ENCODE measurements around the gene ARGLU1.
"Not testable (repeated sequence)": the region's sequence is repeated elsewhere in the genome, so short reads cannot be mapped to it uniquely, and the experiment has no call there.

Gene ARGLU1, protein sequence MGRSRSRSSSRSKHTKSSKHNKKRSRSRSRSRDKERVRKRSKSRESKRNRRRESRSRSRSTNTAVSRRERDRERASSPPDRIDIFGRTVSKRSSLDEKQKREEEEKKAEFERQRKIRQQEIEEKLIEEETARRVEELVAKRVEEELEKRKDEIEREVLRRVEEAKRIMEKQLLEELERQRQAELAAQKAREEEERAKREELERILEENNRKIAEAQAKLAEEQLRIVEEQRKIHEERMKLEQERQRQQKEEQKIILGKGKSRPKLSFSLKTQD

GRCh38 chr13:106567474-106568298, at the start of gene ARGLU1:
TSS of gene ARGLU1 (minus strand) at chr13:106568137. CDS start at chr13:106567919, 218 bp downstream.
- peak; percentile 97 for DNase-seq

GRCh38 chr13:106617561-106617960, 49.6 kb upstream of the ARGLU1 start:
- no peak for DNase-seq

GRCh38 chr13:106616729-106617128, 48.8 kb upstream of the ARGLU1 start:
- no peak for DNase-seq

- DNase-seq, result no peak
These were observed 46.9 kb upstream of the ARGLU1 start for GRCh38 chr13:106614874-106615273.

DNA sequence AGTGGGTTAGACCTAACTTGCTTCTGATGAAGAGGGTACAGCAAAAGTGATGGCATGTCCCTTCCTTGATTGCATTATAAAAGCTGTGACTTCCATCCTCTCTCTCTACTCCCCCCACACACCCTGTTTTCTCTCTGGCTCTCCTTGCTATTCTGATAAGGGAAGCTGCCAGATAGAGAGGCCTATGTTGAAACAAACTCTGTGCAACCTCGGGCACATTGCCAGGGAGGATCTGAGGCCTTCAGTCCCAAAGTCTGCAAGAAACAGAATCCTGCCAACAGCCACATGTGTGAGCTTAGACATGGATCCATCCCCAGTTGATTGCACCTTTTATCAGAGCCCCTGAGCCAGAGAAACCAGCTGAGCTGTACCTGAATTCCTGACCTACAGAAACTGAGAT, 44.8 kb upstream of the ARGLU1 start:
- DNase-seq, result no peak

GRCh38 chr13:106610486-106610885, 42.5 kb upstream of the ARGLU1 start:
- no peak for DNase-seq

DNA sequence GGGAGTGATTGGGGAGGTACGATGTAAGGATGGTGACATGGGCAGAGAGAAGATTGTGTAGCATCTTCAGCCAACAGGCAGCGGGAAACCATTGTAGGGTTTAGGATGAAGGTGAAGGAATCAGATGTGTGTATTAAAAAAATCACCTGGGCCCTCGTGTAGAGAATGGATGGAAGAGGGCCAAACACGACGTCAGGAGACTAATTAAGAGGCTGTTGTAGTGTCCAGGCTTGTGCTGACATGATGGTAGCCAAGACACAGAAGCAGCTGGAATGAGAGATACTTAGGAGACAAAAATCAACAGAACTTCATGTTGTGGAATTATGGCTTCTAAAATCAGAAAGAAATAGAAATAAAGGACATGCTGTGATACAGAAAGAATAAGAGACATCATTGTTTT, 41.2 kb upstream of the ARGLU1 start:
- no peak for DNase-seq

- no peak for DNase-seq
These were observed 35.6 kb upstream of the ARGLU1 start for GRCh38 chr13:106603546-106603945.

- no peak for DNase-seq
These were observed 34.2 kb upstream of the ARGLU1 start for GRCh38 chr13:106602178-106602577.

DNA sequence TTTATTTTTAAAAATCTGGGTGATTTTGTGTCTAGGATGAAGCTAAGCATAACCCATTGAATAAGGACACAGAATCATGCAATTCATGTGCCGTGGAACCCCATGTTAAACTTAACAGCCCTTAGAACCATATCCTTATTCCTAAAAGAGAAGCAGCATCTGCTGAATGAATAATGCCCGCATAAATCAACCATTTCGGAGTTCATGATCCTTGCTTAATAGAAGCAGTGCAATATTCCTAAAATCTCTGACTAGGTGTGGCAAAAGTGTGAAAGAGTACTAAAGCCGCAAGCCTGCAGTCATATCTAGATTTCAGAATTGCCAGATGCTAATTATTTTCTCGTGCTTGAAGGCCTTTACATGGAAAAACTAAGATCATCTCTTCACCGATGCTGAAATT, 33.6 kb upstream of the ARGLU1 start:
- DNase-seq, result no peak

GRCh38 chr13:106600798-106601135, 32.8 kb upstream of the ARGLU1 start:
- DNase-seq, result not testable (repeated sequence)

DNA sequence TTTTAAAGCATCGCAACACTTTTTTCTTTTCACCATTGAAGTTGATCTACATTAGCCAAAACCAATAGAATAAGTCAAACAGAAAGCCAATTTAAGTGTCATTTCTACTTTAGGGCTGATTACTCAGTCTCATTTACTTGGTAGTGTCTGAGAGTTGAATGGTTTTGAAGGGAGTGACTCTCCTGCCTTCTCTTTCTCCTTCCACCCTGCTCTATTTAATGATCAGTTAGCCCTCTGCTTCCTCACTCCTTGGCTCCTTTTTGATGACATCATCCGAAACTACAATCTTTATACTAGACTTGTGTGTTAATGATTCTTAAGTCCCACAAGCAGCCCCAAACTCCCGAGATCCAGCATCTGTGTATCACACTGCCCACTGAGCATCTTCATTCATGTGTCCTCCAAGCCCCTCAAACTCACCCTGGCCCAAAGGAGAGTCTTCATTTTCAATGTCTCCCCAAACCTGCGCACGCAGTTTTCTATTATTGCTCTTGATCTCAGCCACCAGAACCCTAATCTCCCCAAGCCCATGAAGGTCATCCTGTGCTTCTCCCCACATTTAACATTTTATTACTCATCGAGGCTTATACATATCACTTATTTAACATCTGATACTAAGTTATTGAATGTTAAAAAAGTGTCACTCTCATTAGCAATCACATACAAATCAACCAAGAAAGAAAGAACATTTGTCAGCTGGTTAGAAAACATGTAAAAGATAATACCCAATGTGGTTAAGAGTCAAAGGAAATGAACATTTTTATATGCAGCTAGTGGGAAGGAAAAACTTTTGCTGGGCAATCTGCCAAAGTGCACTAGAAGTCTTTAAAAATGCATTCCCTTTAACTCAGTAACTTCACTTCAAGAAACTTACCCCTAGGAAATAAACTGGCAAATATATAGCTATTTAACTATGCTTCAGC, 32.2 kb upstream of the ARGLU1 start:
- no peak for DNase-seq

DNA sequence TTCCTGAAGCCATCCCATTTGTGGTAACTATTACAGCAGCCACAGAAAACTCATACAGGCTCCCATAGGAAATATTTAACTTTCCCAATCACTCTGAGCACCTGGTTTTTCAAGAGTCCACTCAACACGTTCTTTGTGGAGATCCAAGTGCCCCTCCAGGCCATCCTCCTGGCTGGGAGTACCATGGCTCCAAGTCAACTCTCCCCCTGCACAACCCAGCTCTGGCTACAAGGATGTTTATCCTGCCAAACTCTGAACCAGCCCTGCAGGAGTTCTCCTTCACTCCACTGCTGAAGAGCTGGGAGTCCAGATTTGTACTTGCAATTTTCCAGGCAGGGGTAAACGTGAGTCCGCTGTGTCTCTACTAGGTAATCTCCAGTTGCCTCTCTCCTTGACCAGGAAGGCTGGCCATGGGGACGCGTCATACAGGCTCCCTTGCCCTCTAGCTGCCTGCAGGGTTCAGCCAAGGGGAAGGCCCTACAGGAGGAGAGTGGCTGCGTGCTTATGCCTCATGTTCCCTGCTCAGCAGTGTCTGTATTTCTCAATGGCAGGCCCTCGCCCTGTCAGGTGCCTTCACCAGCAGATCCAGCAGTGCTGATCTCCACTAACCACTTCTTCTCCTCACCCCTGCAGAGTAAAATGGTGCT, 29.9 kb upstream of the ARGLU1 start:
- no peak for DNase-seq

GRCh38 chr13:106597186-106597585, 29.2 kb upstream of the ARGLU1 start:
- DNase-seq, result no peak

GRCh38 chr13:106596275-106596937, 28.5 kb upstream of the ARGLU1 start:
- no peak for DNase-seq

DNA sequence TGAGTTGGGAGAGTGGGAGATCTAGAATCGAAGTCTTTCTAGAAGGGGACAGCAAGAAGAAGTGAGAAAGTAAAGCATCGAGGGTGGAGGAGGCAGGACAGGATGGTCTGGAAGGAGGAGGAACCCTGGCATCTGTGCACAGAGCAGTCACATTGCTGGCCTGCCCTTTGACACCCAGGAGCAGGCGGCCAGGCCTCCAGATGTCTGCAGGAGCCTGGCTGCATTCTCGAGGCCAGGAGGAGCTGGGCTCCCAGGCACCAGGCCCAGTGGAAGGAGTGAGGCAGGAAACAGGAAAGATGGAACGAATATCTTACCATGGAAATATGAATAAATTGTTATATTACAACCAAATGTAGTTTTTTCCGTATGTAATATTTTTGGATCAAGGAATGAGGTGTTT, 27.7 kb upstream of the ARGLU1 start:
- DNase-seq, result no peak

DNA sequence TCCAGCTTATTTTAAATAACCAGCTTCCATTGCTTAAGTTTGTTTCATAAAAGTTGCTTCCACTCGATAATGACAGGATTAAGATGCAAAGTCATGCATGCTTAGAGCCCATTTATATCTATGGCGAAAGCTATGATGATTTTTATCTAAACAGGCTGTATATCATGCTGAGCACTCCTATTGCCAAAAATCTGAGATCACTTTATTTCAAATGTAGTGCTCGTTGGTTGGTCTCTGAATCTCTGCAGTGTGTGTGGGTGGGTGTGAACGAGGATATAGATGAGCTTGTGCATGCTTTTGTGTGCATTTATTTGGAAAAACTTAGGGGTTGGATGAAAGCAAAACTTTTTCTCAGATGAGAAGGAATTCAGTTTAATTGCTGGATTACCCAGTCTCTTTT, 27.0 kb upstream of the ARGLU1 start:
- DNase-seq, result no peak

DNA sequence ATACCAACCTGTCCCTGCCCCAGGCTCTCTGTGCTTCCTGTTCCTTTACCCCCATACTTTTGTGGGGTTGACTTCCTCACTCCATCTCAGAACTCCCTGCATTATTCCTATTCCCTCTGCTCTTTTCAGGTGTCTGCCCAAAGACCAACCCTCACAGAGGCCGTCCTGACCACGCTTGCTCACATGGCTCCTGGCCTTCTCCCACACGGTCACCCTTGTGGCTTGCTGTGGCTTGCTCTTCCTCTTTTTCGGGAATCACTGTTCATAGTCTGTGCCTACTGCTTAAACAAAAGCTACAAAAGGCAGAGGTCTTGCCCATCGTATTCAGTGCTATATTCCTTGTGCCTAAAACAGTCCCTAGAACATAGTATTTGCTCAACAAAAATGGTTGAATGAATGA, 25.2 kb upstream of the ARGLU1 start:
- DNase-seq, result no peak

DNA sequence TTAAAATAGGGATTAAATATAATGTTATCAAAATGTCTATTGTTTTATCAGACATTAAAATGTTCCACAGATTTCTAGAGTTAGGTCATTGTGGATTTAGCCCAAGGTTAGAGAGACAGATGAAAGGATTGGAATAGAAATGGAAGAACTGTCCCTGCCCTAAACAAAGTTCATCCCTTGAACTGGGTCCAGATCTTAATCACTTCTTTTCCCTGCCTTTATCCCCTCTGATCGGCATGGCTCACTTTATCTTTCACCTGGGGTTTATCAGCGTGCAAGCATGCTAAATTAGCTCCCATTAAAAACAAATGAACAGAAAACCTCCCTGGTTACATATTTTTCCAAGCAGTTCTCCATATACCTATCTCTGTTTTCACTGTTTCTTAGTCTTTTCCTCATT, 23.4 kb upstream of the ARGLU1 start:
- no peak for DNase-seq

DNA sequence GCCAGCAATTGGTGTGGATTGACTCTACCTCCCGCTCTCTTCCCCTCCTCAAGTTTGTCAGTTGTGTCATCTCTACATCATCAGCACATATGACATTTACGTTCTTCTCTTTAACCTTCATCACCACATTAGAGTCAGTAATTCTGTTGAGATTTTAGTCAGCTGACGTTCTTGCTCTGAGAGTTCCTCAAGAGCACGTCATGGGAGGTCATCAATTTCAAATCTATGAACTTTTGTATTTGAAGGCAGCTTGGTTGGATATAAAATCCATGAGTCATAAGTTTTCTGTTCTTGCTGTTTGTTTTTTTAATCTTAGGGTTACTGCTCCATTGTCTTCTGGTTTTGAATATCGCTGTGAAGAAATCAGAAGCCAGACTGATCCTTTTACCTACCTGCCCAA, 21.8 kb upstream of the ARGLU1 start:
- DNase-seq, result no peak

DNA sequence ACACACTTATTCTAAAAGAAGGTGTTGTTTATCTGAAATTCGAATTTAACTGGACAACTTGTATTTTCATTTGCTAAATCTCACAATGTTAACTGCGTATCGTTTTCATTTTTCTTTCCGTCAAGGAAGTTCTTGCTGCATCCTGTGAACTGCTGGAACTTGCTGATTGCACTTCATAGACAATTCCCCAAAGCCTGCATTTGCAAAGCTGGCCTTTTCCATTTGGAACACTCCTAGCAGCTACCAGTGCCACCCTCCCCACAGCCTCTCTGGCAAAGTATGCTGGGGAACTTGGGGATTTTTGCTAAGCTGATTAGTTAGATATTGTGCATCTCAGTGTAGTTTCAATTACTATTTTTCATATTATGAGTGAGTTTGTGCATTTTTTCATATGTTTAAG, 20.4 kb upstream of the ARGLU1 start:
- no peak for DNase-seq

DNA sequence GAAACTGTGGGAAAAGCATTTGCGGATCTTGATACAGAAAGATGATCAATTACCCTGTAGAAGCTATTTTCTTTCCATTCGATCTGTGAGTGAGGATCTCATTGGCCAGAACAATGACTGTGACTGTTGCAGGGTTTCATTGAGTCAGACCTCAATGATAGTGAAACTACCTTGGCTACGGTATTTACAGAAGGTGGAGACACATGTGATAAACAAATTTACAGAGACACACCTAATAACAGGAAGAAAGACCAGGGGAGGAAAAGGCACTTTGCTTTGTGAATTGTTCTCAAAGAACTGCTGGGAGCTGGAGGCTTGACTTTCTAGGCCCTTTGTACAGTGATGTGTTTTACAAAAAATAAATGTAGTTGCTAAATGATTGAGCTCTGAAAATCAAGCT, 19.9 kb upstream of the ARGLU1 start:
- no peak for DNase-seq
